Panc1 (cell line): ENCODE results near the gene EDAR. TPM values are rescaled to one million over a fixed set of nuclear protein-coding genes. Genes with fewer than 3 reads are reported as not detected.

Source experiments
- ATAC-seq: fragments of 200-7000 bp; cut with Tn5 transposase; 2 replicates; pipeline ENCODE4 v1.9.1; 2020; ENCODE audit warnings: mild to moderate bottlenecking, moderate library complexity
- BruUV-seq: library from RNA; stranded (reverse); fragments of 400-500 nt; replicated peaks from 2 replicates; lab custom pipeline; 2021; lab: Mats Ljungman, UMichigan
- CTCF ChIA-PET: fragments of 300-600 bp; sonication (Branson Sonifier 250); formaldehyde crosslinking; loops from one replicate; lab custom pipeline; 2022; ENCODE audit warnings: antibody characterized with exemption; lab: Charles Lee
- POLR2A ChIA-PET: fragments of 300-600 bp; sonication (Branson Sonifier 250); formaldehyde crosslinking; loops from one replicate; lab custom pipeline; 2022; ENCODE audit warnings: antibody characterized with exemption; lab: Charles Lee
- DNase-seq: peaks from one replicate; pipeline ENCODE4 v3.0.0-alpha.2; 2010; ENCODE audit warnings: low read depth, low spot score
- H3K27ac ChIP-seq: 2 replicates; pipeline ENCODE4 v1.5.1; 2011; ENCODE audit warnings: mild to moderate bottlenecking, low read length, inconsistent platforms
- H3K27me3 ChIP-seq: fragments of 200-500 bp; sonication (Bioruptor generic); 2 replicates; pipeline ENCODE4 v1.6.0; 2014; ENCODE audit warnings: low read length, inconsistent platforms; ENCODE audit not compliant: control insufficient read depth, insufficient read depth
- H3K36me3 ChIP-seq: fragments of 200-500 bp; sonication (Bioruptor generic); 2 replicates; pipeline ENCODE4 v1.5.1; 2014; ENCODE audit warnings: inconsistent platforms, mild to moderate bottlenecking, low read length, moderate library complexity; ENCODE audit not compliant: control insufficient read depth, insufficient read depth
- H3K4me1 ChIP-seq: 2 replicates; pipeline ENCODE4 v1.5.1; 2011; ENCODE audit warnings: inconsistent platforms, mild to moderate bottlenecking, low read length, moderate library complexity; ENCODE audit not compliant: control insufficient read depth, insufficient read depth
- H3K4me3 ChIP-seq, 2 experiments: 2 replicates each; pipeline ENCODE4 v1.5.1; 2011 to 2012; ENCODE audit warnings: low read depth in 2 of 2, low read length in 2 of 2, mild to moderate bottlenecking in 2 of 2, inconsistent platforms in 1 of 2, moderate library complexity in 1 of 2
- H3K9me3 ChIP-seq: fragments of 200-500 bp; sonication (Bioruptor generic); 2 replicates; pipeline ENCODE4 v1.5.1; 2014; ENCODE audit warnings: low read depth, mild to moderate bottlenecking, inconsistent platforms, low read length, moderate library complexity; ENCODE audit not compliant: control insufficient read depth, insufficient read depth
- CTCF ChIP-seq: fragments of 450-650 bp; IDR thresholded peaks from 2 replicates; pipeline ENCODE4 v1.5.1; 2017; ENCODE audit warnings: mild to moderate bottlenecking
- POLR2AphosphoS5 ChIP-seq: IDR thresholded peaks from 2 replicates; pipeline ENCODE4 v1.6.1; 2012; ENCODE audit warnings: mild to moderate bottlenecking, low read depth, low read length, moderate library complexity
- REST ChIP-seq, 2 experiments: IDR thresholded peaks; 2 replicates each; pipeline ENCODE4 v1.6.1; 2011 to 2012; ENCODE audit warnings: low read depth in 2 of 2, control low read depth in 1 of 2, low read length in 1 of 2, mild to moderate bottlenecking in 1 of 2, moderate library complexity in 1 of 2; ENCODE audit not compliant: insufficient read depth in 1 of 2
- SIN3A ChIP-seq: IDR thresholded peaks from 2 replicates; pipeline ENCODE4 v1.6.1; 2012; ENCODE audit warnings: low read depth, mild to moderate bottlenecking, low read length, moderate library complexity, borderline replicate concordance; ENCODE audit not compliant: insufficient read depth
- TCF7L2 ChIP-seq: IDR thresholded peaks from 2 replicates; pipeline ENCODE4 v1.6.1; 2011; ENCODE audit warnings: mild to moderate bottlenecking, low read depth, low read length, inconsistent platforms
- in situ Hi-C: cut with HindIII; loops from 2 replicates; pipeline ENCODE4 v1.10.0; 2016; ENCODE audit warnings: low sequenced_read_pairs, low pct_unique_long_range_greater_than_20kb
- intact Hi-C: fragments of 100-400 bp; cut with micrococcal nuclease; formaldehyde crosslinking; loops from one replicate; pipeline ENCODE4 v1.10.0; 2022; ENCODE audit not compliant: unreplicated experiment
- total RNA-seq: library from RNA; stranded (reverse); gene quantifications from one replicate; pipeline ENCODE4 v1.2.1, GENCODE V29; 2021; ENCODE audit not compliant: unreplicated experiment

The EDAR gene
- total RNA-seq, 1 experiment from 2014 or later = not detected

DNA sequence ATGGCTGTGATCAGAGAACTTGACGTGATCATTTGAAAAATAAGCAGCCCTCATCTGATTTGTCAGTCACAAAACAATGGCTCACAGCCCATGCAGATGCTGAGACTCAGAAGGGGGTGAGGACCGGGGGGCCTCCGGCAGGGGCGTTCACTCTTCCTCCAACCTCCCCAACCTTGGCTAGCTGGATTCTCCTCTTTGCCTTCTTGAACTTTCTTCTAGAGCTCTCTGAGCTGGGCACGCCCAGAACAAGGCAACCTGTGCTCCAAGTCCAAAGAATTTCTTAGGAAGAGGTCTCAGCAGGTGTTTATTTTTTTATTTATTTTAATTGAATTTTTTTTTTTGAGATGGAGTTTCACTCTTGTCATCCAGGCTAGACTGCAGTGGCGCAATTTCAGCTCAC lies 16.4 kb downstream of the EDAR start:
- Histone ChIP-seq H3K4me3 (no peak overlapping the region), H3K27ac (no peak overlapping the region), H3K4me1 (no peaks in the 10 kb centered on the region; the same call in 1 of the 2 replicates), H3K27me3 (no peaks in the 10 kb centered on the region), H3K9me3 (no peaks in the 10 kb centered on the region), H3K36me3 (no peaks in the 10 kb centered on the region)
- in situ Hi-C loops = no loop called here
- intact Hi-C loops = no loop called here
- ATAC-seq (no peak), DNase-seq (no peak)
- ChIA-PET POLR2A (no interaction called here), CTCF (no interaction called here)
- no peak for TF ChIP-seq REST (IDR thresholded peaks at IDR 0.05; ENCODE audit: insufficient read depth in 1 of 2, low read depth in 2 of 2, low read length in 1 of 2)
- TF ChIP-seq TCF7L2 = no peak
- no peak for TF ChIP-seq CTCF
- no peak for TF ChIP-seq POLR2AphosphoS5
- TF ChIP-seq SIN3A = no peak
- BruUV-seq = no TSS peak

DNA sequence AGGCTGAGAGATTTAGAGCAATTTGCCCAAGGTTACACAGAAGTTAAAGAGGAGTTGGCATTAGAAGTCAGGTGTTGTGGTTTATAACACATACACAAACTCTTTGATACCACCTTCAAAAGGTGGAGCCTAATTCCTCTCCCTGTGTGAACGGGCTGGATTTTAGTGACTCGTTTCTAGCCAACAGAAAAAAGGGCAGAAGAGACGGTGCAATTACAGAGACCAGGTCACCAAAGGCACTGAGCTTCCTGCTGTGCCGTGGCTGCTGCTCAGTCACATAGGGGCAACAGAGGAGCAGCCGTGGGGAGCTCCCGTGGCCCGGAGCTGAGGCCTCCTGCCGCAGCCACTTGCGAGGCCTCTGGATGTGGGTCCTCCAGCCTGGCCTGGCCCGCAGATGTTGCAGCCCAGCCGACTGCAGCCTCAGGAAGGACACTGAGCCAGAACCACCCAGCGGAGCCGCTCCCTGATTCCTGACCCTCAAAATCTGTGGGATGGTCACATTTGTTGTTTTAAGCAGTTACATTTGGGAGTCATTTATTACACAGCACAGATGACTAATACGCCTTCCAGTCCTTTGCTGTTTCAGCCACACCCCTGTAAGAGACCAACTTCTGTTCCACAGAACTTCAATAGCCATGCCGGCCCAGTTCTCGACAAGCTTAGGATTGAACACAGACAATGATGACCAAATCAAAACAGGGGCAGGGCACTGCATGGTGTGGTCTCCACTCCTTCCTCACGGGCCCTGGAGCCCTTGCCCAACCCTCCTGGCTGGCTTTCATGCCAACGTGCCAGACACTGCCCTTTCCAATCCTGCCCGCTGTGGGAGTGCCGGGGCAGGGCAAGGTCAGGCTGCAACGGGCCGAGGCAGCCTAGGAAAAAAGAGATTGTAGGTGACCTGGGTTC lies 17.1 kb downstream of the EDAR start:
- peak; percentile 63 for ATAC-seq
- BruUV-seq = no TSS peak
- no peaks in the 10 kb centered on the region for H3K9me3 ChIP-seq
- no peaks in the 10 kb centered on the region for H3K27me3 ChIP-seq
- H3K36me3 ChIP-seq = no peaks in the 10 kb centered on the region
- no peak for TF ChIP-seq POLR2AphosphoS5
- no peak for TF ChIP-seq REST (IDR thresholded peaks at IDR 0.05; ENCODE audit: insufficient read depth in 1 of 2, low read depth in 2 of 2, low read length in 1 of 2)
- TF ChIP-seq TCF7L2 = no peak
- no peak for TF ChIP-seq CTCF
- TF ChIP-seq SIN3A = no peak
- ChIA-PET CTCF (no interaction called here), POLR2A (interaction anchor here (0.5 kb wide), 1 partner anchor 18 kb away, joined by 3 read pairs; no protein-coding TSS in a partner anchor)
- no peaks in the 10 kb centered on the region; the same call in 1 of the 2 replicates for H3K4me1 ChIP-seq
- H3K4me3 ChIP-seq = no peak overlapping the region
- no peak overlapping the region for H3K27ac ChIP-seq
- intact Hi-C loops (no loop called here), in situ Hi-C loops (no loop called here)
- no peak for DNase-seq
